ENCODE measurements around the gene SOS1.

The SOS1 gene

GRCh38 chr2:38988716-38989115 lies 132.1 kb downstream of the SOS1 start:
- TF ChIP-seq EZH2phosphoT487 (IDR thresholded peaks at IDR 0.05; ENCODE audit: borderline replicate concordance, low read length) (no peak), CTCF (IDR thresholded peaks at IDR 0.05; ENCODE audit: low read depth, low read length, poor library complexity, severe bottlenecking) (no peak)
- H4K20me1 ChIP-seq (ENCODE audit: control insufficient read depth, insufficient read depth, low read depth, low read length) = no peaks in the 10 kb centered on the region
- H3F3A ChIP-seq (ENCODE audit: control insufficient read depth, insufficient read depth) = no peaks in the 10 kb centered on the region
- no peaks in the 10 kb centered on the region for H3K9me2 ChIP-seq (replicated peaks; ENCODE audit: control insufficient read depth, low read length)
- no peaks in the 10 kb centered on the region for H3K9me3 ChIP-seq (ENCODE audit: control insufficient read depth, insufficient read depth, low read length)
- H3K27me3 ChIP-seq (ENCODE audit: control insufficient read depth, low read length) = no peaks in the 10 kb centered on the region
- H3K79me2 ChIP-seq (ENCODE audit: control insufficient read depth, low read length) = no peaks in the 10 kb centered on the region
- no peak overlapping the region for H3K4me3 ChIP-seq (ENCODE audit: low read length)
- no peaks in the 10 kb centered on the region for H3K4me1 ChIP-seq (ENCODE audit: control insufficient read depth, low read length)
- no peak overlapping the region for H3K27ac ChIP-seq (ENCODE audit: low read depth, low read length)
- H3K4me2 ChIP-seq (ENCODE audit: low read length) = no peak overlapping the region
- H3K36me3 ChIP-seq (ENCODE audit: control insufficient read depth, low read length) = peaks cover 37% of the 10 kb centered on the region

- H4K20me1 ChIP-seq (ENCODE audit: control insufficient read depth, insufficient read depth, low read depth, low read length) = no peaks in the 10 kb centered on the region
- no peak overlapping the region for H3K27ac ChIP-seq (ENCODE audit: low read depth, low read length)
- H3K9me3 ChIP-seq (ENCODE audit: control insufficient read depth, insufficient read depth, low read length) = no peaks in the 10 kb centered on the region
- H3K4me1 ChIP-seq (ENCODE audit: control insufficient read depth, low read length) = no peaks in the 10 kb centered on the region
- H3K36me3 ChIP-seq (ENCODE audit: control insufficient read depth, low read length) = peaks cover 19% of the 10 kb centered on the region
- no peak overlapping the region for H3K4me3 ChIP-seq (ENCODE audit: low read length)
- TF ChIP-seq CTCF (IDR thresholded peaks at IDR 0.05; ENCODE audit: low read depth, low read length, poor library complexity, severe bottlenecking) (no peak), EZH2phosphoT487 (IDR thresholded peaks at IDR 0.05; ENCODE audit: borderline replicate concordance, low read length) (no peak)
- H3F3A ChIP-seq (ENCODE audit: control insufficient read depth, insufficient read depth) = no peaks in the 10 kb centered on the region
- no peaks in the 10 kb centered on the region for H3K79me2 ChIP-seq (ENCODE audit: control insufficient read depth, low read length)
- H3K9me2 ChIP-seq (replicated peaks; ENCODE audit: control insufficient read depth, low read length) = no peaks in the 10 kb centered on the region
- H3K4me2 ChIP-seq (ENCODE audit: low read length) = no peak overlapping the region
- no peaks in the 10 kb centered on the region for H3K27me3 ChIP-seq (ENCODE audit: control insufficient read depth, low read length)
Observed at GRCh38 chr2:38982498-38982897, 138.4 kb downstream of the SOS1 start.

DNA sequence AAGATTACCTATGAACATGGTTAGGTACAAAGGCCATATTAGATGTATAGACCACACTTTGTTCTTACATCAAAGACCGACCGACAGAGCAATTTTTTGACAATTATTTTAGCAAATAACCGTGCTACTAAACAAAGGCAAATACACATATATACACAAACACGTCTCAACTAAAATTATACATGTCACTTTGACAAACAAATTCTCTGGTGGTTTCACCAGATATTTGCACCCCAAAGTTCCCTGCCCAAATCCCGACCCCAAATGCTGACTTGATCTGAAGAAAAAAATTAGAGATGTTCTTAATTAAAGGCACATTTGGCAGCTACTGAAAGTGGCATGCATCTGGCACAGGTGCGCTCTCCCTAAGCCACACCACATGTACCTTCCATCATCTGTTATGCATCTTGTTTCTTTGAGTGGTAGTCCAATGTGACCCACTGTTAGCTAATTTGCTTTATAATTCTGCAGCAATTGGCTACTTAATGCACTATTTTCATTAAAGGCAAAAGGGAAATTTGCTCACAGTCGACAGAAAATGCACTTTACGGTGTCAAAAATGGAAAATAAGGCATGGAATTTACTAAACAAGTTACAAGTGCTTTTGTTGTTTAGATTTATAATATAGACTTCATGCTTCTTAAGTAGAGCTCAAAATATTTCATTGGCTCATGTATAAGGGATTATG lies 139.0 kb downstream of the SOS1 start:
- TF ChIP-seq EZH2phosphoT487 (IDR thresholded peaks at IDR 0.05; ENCODE audit: borderline replicate concordance, low read length) = no peak
- Histone ChIP-seq H3F3A (ENCODE audit: control insufficient read depth, insufficient read depth) (no peaks in the 10 kb centered on the region), H3K4me1 (ENCODE audit: control insufficient read depth, low read length) (no peaks in the 10 kb centered on the region), H3K9me3 (ENCODE audit: control insufficient read depth, insufficient read depth, low read length) (no peaks in the 10 kb centered on the region), H3K36me3 (ENCODE audit: control insufficient read depth, low read length) (peaks cover 13% of the 10 kb centered on the region), H3K9me2 (replicated peaks; ENCODE audit: control insufficient read depth, low read length) (no peaks in the 10 kb centered on the region), H3K79me2 (ENCODE audit: control insufficient read depth, low read length) (no peaks in the 10 kb centered on the region), H3K27me3 (ENCODE audit: control insufficient read depth, low read length) (no peaks in the 10 kb centered on the region), H3K27ac (ENCODE audit: low read depth, low read length) (no peak overlapping the region), H3K4me3 (ENCODE audit: low read length) (no peak overlapping the region), H4K20me1 (ENCODE audit: control insufficient read depth, insufficient read depth, low read depth, low read length) (no peaks in the 10 kb centered on the region), H3K4me2 (ENCODE audit: low read length) (no peak overlapping the region)

DNA sequence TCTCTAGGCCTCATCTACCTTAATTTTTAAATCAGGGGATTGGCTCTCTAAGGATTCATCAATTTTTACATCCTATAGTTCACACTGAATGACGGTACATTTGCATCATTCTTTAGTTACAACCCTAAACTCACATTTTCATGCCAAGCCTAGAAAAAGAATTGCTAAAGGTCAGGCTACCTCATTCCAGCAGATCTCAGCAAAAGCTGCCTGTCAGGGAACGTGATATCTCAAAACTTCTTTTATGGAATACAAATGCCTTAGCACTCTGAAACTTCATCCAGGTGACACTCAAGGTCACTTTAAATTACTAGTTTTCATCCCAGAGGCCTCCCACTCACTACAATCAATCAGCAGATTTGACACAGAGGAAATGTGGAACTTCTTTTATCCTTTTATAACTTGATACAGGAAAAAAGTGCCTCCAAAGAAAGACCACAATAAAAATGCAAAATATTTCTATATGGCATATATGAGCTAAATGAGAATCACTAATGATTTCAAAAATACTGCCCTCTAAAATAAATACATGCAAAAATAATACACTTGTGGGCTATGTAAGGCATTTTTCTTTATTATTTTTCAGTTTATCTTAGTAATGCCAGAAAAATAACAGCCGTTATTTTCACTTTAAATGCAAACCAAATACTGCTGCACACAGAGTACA lies 139.7 kb downstream of the SOS1 start:
- TF ChIP-seq EZH2phosphoT487 (IDR thresholded peaks at IDR 0.05; ENCODE audit: borderline replicate concordance, low read length) (no peak), CTCF (IDR thresholded peaks at IDR 0.05; ENCODE audit: low read depth, low read length, poor library complexity, severe bottlenecking) (no peak)
- H4K20me1 ChIP-seq (ENCODE audit: control insufficient read depth, insufficient read depth, low read depth, low read length) = no peaks in the 10 kb centered on the region
- no peak overlapping the region for H3K4me3 ChIP-seq (ENCODE audit: low read length)
- peaks cover 11% of the 10 kb centered on the region for H3K36me3 ChIP-seq (ENCODE audit: control insufficient read depth, low read length)
- H3K9me3 ChIP-seq (ENCODE audit: control insufficient read depth, insufficient read depth, low read length) = no peaks in the 10 kb centered on the region
- no peaks in the 10 kb centered on the region for H3K79me2 ChIP-seq (ENCODE audit: control insufficient read depth, low read length)
- H3K9me2 ChIP-seq (replicated peaks; ENCODE audit: control insufficient read depth, low read length) = no peaks in the 10 kb centered on the region
- H3K27me3 ChIP-seq (ENCODE audit: control insufficient read depth, low read length) = no peaks in the 10 kb centered on the region
- H3K4me2 ChIP-seq (ENCODE audit: low read length) = no peak overlapping the region
- no peaks in the 10 kb centered on the region for H3F3A ChIP-seq (ENCODE audit: control insufficient read depth, insufficient read depth)
- H3K4me1 ChIP-seq (ENCODE audit: control insufficient read depth, low read length) = no peaks in the 10 kb centered on the region
- no peak overlapping the region for H3K27ac ChIP-seq (ENCODE audit: low read depth, low read length)
